Gastrocnemius medialis (tissue), 4 donors: ENCODE results near the gene CTNNBL1.

ENCODE experiments used
- CTCF ChIP-seq, 5 experiments: fragments of 450-650 bp in 3 of 5; fragments of 200-600 bp in 2 of 5; sonication (generic) in 2 of 5; IDR thresholded peaks in 4 of 5; conservative IDR thresholded peaks in 1 of 5; 1 replicate in 4 of 5; 2 replicates in 1 of 5; pipeline ENCODE4 v1.5.1; 2016 to 2019; ENCODE audit warnings: antibody characterized with exemption in 5 of 5, mild to moderate bottlenecking in 3 of 5, moderate library complexity in 3 of 5
- POLR2A ChIP-seq, 2 donors: fragments of 450-650 bp; IDR thresholded peaks; one replicate each; pipeline ENCODE4 v1.6.1; 2017; ENCODE audit warnings: antibody characterized with exemption in 2 of 2, mild to moderate bottlenecking in 2 of 2, moderate library complexity in 2 of 2

GRCh38 chr20:37690626-37691369, 3.0 kb upstream of the CTNNBL1 start:
- no peak for TF ChIP-seq CTCF (IDR thresholded peaks at IDR 0.05 in 4 of 5, conservative IDR thresholded peaks at IDR 0.05 in 1 of 5)
- TF ChIP-seq POLR2A (IDR thresholded peaks at IDR 0.05), result no peak
